ENCODE results near the gene B4GAT1. TPM values are rescaled to one million over a fixed set of nuclear protein-coding genes. Genes with fewer than 3 reads are reported as not detected.

Gene B4GAT1
- polyA plus RNA-seq, 3 donors, result 0.75 to 1.7 (median 1.7) TPM

DNA sequence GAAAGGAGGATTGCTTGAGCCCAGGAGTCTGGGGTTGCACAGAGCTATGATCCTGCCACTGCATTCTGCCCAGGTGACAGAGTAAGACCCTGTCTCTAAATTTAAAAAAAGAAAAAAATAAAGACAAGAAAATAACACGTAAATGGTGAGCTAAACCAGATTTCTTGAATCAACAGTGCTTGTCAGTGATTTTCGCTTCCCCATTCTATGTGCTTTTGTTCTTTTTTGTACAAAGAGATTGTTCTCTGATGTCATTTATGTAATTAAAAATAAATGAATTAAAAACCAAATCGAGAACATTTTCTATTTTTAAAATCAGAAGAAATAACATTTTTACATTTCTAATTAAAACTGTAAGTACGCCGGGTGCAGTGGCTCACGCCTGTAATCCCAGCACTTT lies 43.9 kb upstream of the B4GAT1 start:
- TF ChIP-seq CTCF (IDR thresholded peaks at IDR 0.05), result no peak
- peaks cover 2% of the 10 kb centered on the region in 2 donors for H3K4me1 ChIP-seq (ENCODE audit: control insufficient read depth in 1 of 2, insufficient read depth in 2 of 2, low read length in 2 of 2)
- no peak overlapping the region for H2AFZ ChIP-seq (ENCODE audit: insufficient read depth, low read depth, low read length, poor library complexity, severe bottlenecking)
- Mint-ChIP-seq H3K27ac (no peak overlapping the region), H3K9me3 (peaks cover 0 to 3% (median 0%) of the 10 kb centered on the region in 7 donors), H3K36me3 (no peaks in the 10 kb centered on the region), H3K27me3 (ENCODE audit: low read depth in 3 of 3) (peaks cover 12 to 19% (median 14%) of the 10 kb centered on the region in 3 donors), H3K4me3 (no peak overlapping the region), H3K4me1 (peaks cover 2% of the 10 kb centered on the region)
- H3K36me3 ChIP-seq (replicated peaks in 1 of 2; ENCODE audit: control insufficient read depth in 1 of 2, insufficient read depth in 2 of 2, low read length in 2 of 2), result no peaks in the 10 kb centered on the region
- H3K4me3 ChIP-seq (replicated peaks in 1 of 3; ENCODE audit: low read depth in 2 of 3, low read length in 3 of 3), result no peak overlapping the region
- no CpG with 5 or more reads among the region's 6 CpGs for WGBS (ENCODE audit: insufficient coverage)
- H4K20me1 ChIP-seq (ENCODE audit: insufficient read depth, low read length), result no peaks in the 10 kb centered on the region
- intact Hi-C loops (cut with micrococcal nuclease), result no loop called here
- no peak overlapping the region for H3K4me2 ChIP-seq (replicated peaks; ENCODE audit: extremely low read depth, low read length, poor library complexity, severe bottlenecking)
- no peak overlapping the region for H3K27ac ChIP-seq (ENCODE audit: low read depth in 1 of 2, low read length in 2 of 2)
- peaks cover 0 to 2% of the 10 kb centered on the region in 2 donors for H3K27me3 ChIP-seq (ENCODE audit: control insufficient read depth in 2 of 2, insufficient read depth in 2 of 2, low read length in 2 of 2)
- H3K9ac ChIP-seq (ENCODE audit: insufficient read depth, low read length, poor library complexity, severe bottlenecking), result no peak overlapping the region
- no peaks in the 10 kb centered on the region for H3K9me3 ChIP-seq (replicated peaks in 1 of 2; ENCODE audit: control insufficient read depth in 1 of 2, insufficient read depth in 1 of 2, low read length in 2 of 2)
- H3K79me2 ChIP-seq (ENCODE audit: insufficient read depth, low read length), result no peaks in the 10 kb centered on the region
- DNase-seq, result no peak

GRCh38 chr11:66388780-66389386 lies 41.5 kb upstream of the B4GAT1 start:
- no peaks in the 10 kb centered on the region for H3K9me3 ChIP-seq (replicated peaks in 1 of 2; ENCODE audit: control insufficient read depth in 1 of 2, insufficient read depth in 1 of 2, low read length in 2 of 2)
- peak; percentile 85 for TF ChIP-seq CTCF (IDR thresholded peaks at IDR 0.05)
- no peaks in the 10 kb centered on the region for H3K36me3 ChIP-seq (replicated peaks in 1 of 2; ENCODE audit: control insufficient read depth in 1 of 2, insufficient read depth in 2 of 2, low read length in 2 of 2)
- H3K36me3 Mint-ChIP-seq, result no peaks in the 10 kb centered on the region
- H2AFZ ChIP-seq (ENCODE audit: insufficient read depth, low read depth, low read length, poor library complexity, severe bottlenecking), result no peak overlapping the region
- no peaks in the 10 kb centered on the region for H4K20me1 ChIP-seq (ENCODE audit: insufficient read depth, low read length)
- intact Hi-C loops (cut with micrococcal nuclease), result loop anchor here (1.0 to 10.0 kb wide), 2 partner anchors 74 to 78 kb away; partner anchors contain the start of gene CD248 (in 1 of the 2)
- WGBS (ENCODE audit: insufficient coverage), result 37% methylated on average over 7 of the region's 8 CpGs
- no peak overlapping the region for H3K27ac ChIP-seq (ENCODE audit: low read depth in 1 of 2, low read length in 2 of 2)
- no peak overlapping the region for H3K4me2 ChIP-seq (replicated peaks; ENCODE audit: extremely low read depth, low read length, poor library complexity, severe bottlenecking)
- peaks cover 0 to 2% of the 10 kb centered on the region in 2 donors for H3K27me3 ChIP-seq (ENCODE audit: control insufficient read depth in 2 of 2, insufficient read depth in 2 of 2, low read length in 2 of 2)
- H3K4me3 ChIP-seq (replicated peaks in 1 of 3; ENCODE audit: low read depth in 2 of 3, low read length in 3 of 3), result no peak overlapping the region
- peaks cover 8 to 23% (median 19%) of the 10 kb centered on the region in 3 donors for H3K27me3 Mint-ChIP-seq (ENCODE audit: low read depth in 3 of 3)
- H3K4me3 Mint-ChIP-seq, result no peak overlapping the region
- no peak overlapping the region for H3K27ac Mint-ChIP-seq
- H3K4me1 ChIP-seq (ENCODE audit: control insufficient read depth in 1 of 2, insufficient read depth in 2 of 2, low read length in 2 of 2), result peaks cover 5 to 6% of the 10 kb centered on the region in 2 donors
- no peaks in the 10 kb centered on the region for H3K79me2 ChIP-seq (ENCODE audit: insufficient read depth, low read length)
- H3K4me1 Mint-ChIP-seq, result peaks cover 7% of the 10 kb centered on the region
- peak; percentile 50 to 58 (median 53) for DNase-seq
- peaks cover 0 to 3% (median 0%) of the 10 kb centered on the region in 7 donors for H3K9me3 Mint-ChIP-seq
- no peak overlapping the region for H3K9ac ChIP-seq (ENCODE audit: insufficient read depth, low read length, poor library complexity, severe bottlenecking)

Data from CD14-positive monocyte (primary cell).